Measurements from ENCODE around the gene CPNE2.

The CPNE2 gene

GRCh38 chr16:57115168-57115513 is 22.8 kb downstream of the CPNE2 start:
- H3K9ac ChIP-seq (ENCODE audit: low read depth, low read length): no peak overlapping the region
- no peak overlapping the region for H3K4me2 ChIP-seq (ENCODE audit: insufficient read depth, low read length)
- no peak for ATAC-seq (ENCODE audit: insufficient read depth, low read depth)

GRCh38 chr16:57115514-57116182 is 23.3 kb downstream of the CPNE2 start:
- ATAC-seq (ENCODE audit: insufficient read depth, low read depth) (no peak), DNase-seq (no peak)
- TF ChIP-seq CTCF (IDR thresholded peaks at IDR 0.05; ENCODE audit: borderline replicate concordance, extremely low read depth, low read length, poor library complexity, severe bottlenecking) (no peak), EZH2 (IDR thresholded peaks at IDR 0.05; ENCODE audit: borderline replicate concordance, low read depth, low read length, severe bottlenecking) (no peak)
- Histone ChIP-seq H3K27me3 (ENCODE audit: insufficient read depth, low read length, poor library complexity) (no peaks in the 10 kb centered on the region), H2AFZ (ENCODE audit: low read depth, low read length) (no peak overlapping the region), H3K4me2 (ENCODE audit: insufficient read depth, low read length) (no peak overlapping the region), H3K9ac (ENCODE audit: low read depth, low read length) (no peak overlapping the region), H3K4me3 (ENCODE audit: low read depth in 1 of 2, low read length in 2 of 2) (no peak overlapping the region), H3K9me3 (ENCODE audit: insufficient read depth, low read length, severe bottlenecking) (no peaks in the 10 kb centered on the region), H3K79me2 (ENCODE audit: insufficient read depth, low read length) (no peaks in the 10 kb centered on the region), H3K27ac (ENCODE audit: low read length) (no peak overlapping the region), H4K20me1 (ENCODE audit: insufficient read depth, low read length) (no peaks in the 10 kb centered on the region), H3K36me3 (ENCODE audit: insufficient read depth, low read length) (no peaks in the 10 kb centered on the region), H3K4me1 (ENCODE audit: insufficient read depth, low read length) (no peaks in the 10 kb centered on the region)

More at GRCh38 chr16:57115168-57115513, 22.8 kb downstream of the CPNE2 start:
- Histone ChIP-seq H3K27me3 (ENCODE audit: insufficient read depth, low read length, poor library complexity) (no peaks in the 10 kb centered on the region), H2AFZ (ENCODE audit: low read depth, low read length) (no peak overlapping the region), H4K20me1 (ENCODE audit: insufficient read depth, low read length) (no peaks in the 10 kb centered on the region), H3K9me3 (ENCODE audit: insufficient read depth, low read length, severe bottlenecking) (no peaks in the 10 kb centered on the region), H3K79me2 (ENCODE audit: insufficient read depth, low read length) (no peaks in the 10 kb centered on the region), H3K4me3 (ENCODE audit: low read depth in 1 of 2, low read length in 2 of 2) (no peak overlapping the region), H3K27ac (ENCODE audit: low read length) (no peak overlapping the region), H3K36me3 (ENCODE audit: insufficient read depth, low read length) (no peaks in the 10 kb centered on the region), H3K4me1 (ENCODE audit: insufficient read depth, low read length) (no peaks in the 10 kb centered on the region)
- no peak for DNase-seq
- TF ChIP-seq CTCF (IDR thresholded peaks at IDR 0.05; ENCODE audit: borderline replicate concordance, extremely low read depth, low read length, poor library complexity, severe bottlenecking) (no peak), EZH2 (IDR thresholded peaks at IDR 0.05; ENCODE audit: borderline replicate concordance, low read depth, low read length, severe bottlenecking) (no peak)

- DNase-seq: no peak
- Histone ChIP-seq H4K20me1 (ENCODE audit: insufficient read depth, low read length) (no peaks in the 10 kb centered on the region), H3K4me2 (ENCODE audit: insufficient read depth, low read length) (no peak overlapping the region), H3K4me3 (ENCODE audit: low read depth in 1 of 2, low read length in 2 of 2) (no peak overlapping the region), H3K9ac (ENCODE audit: low read depth, low read length) (no peak overlapping the region), H3K9me3 (ENCODE audit: insufficient read depth, low read length, severe bottlenecking) (no peaks in the 10 kb centered on the region), H2AFZ (ENCODE audit: low read depth, low read length) (no peak overlapping the region), H3K36me3 (ENCODE audit: insufficient read depth, low read length) (no peaks in the 10 kb centered on the region), H3K79me2 (ENCODE audit: insufficient read depth, low read length) (no peaks in the 10 kb centered on the region), H3K27me3 (ENCODE audit: insufficient read depth, low read length, poor library complexity) (no peaks in the 10 kb centered on the region), H3K27ac (ENCODE audit: low read length) (no peak overlapping the region), H3K4me1 (ENCODE audit: insufficient read depth, low read length) (no peaks in the 10 kb centered on the region)
- TF ChIP-seq CTCF (IDR thresholded peaks at IDR 0.05; ENCODE audit: borderline replicate concordance, extremely low read depth, low read length, poor library complexity, severe bottlenecking): no peak
- TF ChIP-seq EZH2 (IDR thresholded peaks at IDR 0.05; ENCODE audit: borderline replicate concordance, low read depth, low read length, severe bottlenecking): no peak
- no peak for ATAC-seq (ENCODE audit: insufficient read depth, low read depth)
These were observed 26.2 kb downstream of the CPNE2 start for GRCh38 chr16:57118461-57119084.

Measured in DND-41 (cell line).